NCI-H2107 treated with DMSO at 0.1 percent for 48 hours (cell line): ENCODE results near the gene PRKRA.
A peak's percentile ranks its signal among the peaks of the same experiment; 100 is the strongest.
"Not testable (repeated sequence)": the region's sequence is repeated elsewhere in the genome, so short reads cannot be mapped to it uniquely, and the experiment has no call there.

ENCODE experiments used
- DNase-seq: peaks from one replicate; lab custom pipeline; 2025; ENCODE audit not compliant: unreplicated experiment; lab: John Stamatoyannopoulos, UW

Gene PRKRA

DNA sequence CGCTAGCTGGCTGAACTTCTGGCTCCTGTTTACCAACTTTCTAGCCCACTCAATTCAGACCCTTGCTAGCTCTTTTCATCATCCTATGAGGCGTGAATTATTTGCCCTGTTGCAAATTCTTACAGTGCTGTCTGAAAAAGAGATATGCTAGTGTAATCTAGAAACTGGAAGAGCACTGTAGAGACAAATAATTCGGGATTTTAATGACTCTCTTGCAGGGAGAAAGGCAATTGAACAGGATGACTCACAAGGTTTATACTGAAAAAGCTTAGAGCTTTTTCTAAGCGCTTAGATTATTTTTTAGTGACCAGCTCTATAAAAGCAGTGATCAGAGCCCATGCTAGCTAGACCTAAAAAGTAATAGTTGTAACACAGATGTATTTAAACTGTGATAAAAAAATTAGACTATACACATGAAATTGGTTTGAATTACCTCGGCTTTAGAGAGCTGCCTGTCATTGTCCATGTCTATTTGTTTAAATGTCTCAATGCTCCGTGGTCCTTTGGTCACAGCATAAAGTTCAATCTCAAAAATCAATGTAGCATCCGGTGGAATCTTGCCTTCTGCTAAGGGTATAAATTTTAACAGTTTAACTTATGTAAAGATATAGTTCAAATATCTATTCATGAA is 18.4 kb upstream of the PRKRA start:
- DNase-seq, result no peak

DNA sequence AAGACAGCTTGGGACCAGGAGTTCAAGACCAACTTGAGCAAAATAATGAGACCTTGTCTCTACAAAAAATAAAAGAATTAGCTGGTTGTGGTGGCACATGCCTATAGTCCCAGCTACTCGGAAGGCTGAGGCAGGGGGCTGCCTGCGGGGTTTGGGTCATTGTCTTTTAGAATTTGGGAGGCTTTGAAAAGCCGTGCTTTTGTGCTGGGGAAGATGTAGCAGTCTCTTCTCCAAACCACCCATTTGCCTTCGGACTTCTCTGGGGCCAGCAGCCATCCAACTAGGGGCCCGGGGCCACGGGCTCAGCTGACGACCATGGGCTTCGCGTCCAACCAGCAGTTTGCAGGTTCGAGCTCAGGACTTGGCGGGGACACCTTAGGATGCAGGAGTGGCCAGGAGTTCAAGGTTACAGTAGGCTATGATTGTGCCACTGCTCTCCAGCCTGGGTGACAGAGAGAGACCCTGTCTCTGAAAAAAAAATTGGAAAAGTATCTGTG is 6.5 kb upstream of the PRKRA start:
- no peak for DNase-seq

DNA sequence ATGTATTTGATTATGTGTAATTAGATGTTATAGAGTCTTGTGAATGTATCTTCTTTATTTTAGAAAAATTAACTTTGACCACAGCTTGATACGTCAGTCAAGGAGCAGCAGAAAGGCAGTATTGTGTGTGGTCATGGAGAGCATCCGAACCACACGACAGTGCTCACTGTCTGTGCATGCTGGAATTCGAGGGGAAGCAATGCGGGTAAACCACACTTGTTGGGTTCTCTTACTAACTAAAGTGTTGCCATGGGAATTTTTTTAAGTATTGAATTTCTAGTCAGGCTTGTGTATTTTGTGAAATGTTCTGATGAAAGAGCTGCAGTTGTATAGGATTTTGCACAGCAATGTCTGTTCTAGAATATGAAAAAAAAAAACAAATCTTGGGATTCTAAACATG is 5.0 kb upstream of the PRKRA start:
- no peak for DNase-seq

DNA sequence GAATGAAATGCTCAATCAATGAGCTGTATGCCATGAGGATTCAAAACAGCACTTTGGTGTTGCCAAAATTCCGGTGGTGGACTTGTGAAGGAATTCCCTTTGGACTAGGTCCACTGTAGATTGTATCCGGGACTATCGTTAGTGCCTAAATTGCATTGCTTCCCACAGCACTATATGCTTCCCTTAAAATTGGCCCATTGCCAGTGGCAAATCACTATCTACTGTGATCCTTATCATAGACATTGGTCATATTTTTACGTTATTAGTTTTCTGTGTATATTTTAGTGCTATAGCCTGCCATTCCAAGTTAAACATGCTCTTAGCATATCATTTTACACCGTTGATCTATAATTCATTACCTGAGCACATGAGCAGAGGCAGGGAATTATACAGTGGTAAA is 1.9 kb upstream of the PRKRA start:
- DNase-seq, result no peak

DNA sequence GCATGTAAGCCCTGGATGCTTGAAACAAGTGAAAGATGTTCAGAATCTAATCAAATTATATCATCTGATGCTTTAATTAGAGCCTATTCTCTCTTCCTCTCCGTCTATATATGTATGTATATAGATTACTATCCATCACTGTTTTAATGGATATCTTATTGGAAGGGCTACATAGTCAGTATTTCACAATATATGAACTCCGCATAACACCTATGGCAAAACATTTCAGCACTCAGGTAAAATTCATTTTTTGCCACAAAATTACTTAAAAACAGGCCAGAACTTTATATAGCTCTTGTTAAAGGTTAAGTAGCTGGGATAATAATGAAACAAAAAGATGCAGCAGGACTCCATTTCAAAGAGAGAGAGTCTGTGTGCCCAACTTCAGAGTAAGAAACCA is 1.4 kb upstream of the PRKRA start:
- DNase-seq, result no peak

DNA sequence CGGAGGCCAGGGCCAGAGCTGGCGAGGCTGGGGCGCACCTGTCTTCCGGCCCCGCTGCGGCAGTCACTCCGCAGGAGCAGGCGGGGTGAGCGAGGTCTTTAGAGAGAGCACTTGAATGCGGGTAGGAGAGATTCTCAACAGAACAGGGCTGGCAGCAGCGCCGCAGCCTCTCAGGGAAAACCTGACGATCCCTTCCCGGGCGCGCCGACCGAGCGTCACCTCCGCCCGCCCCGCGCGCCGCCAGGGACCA is 526 bp downstream of the PRKRA start:
- no peak for DNase-seq

DNA sequence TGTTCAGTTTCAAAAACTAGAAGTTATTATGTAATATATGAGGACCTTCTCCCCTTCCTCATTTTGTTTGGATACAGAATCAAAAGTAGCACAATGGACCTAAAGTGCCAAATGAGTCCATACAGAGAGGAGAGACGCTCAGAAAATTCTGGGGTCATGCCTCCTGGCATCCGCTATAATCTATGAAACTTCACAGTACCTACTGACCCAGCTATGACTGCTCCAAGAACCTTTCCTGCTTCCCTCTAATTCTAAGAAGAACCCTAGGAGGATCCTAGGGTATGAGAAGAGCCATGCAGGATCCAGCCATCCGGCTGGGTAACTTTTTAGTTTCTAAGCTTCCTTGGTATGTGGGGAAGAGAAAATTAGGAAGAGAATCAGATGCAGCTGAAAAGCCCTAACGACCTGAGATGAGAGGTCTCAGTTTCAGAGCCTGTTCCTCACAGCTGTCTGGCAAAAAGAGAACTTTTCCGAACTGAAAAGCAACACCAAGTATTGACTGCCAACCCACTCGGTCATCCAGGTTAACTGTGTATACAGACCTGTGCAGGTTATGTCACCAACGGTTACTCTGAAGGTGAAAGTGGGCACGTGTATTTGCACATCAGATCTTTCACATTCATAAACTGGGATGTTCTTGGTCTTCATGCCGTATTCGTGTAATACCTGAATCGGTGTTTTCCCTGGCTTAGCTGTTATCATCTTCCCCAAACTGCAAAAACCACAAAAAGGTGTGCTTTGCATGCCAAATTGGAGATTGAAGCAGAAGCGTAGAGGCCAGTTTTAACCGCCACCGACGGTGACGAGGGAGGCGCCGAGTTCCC is 1.1 kb downstream of the PRKRA start:
- no peak for DNase-seq

DNA sequence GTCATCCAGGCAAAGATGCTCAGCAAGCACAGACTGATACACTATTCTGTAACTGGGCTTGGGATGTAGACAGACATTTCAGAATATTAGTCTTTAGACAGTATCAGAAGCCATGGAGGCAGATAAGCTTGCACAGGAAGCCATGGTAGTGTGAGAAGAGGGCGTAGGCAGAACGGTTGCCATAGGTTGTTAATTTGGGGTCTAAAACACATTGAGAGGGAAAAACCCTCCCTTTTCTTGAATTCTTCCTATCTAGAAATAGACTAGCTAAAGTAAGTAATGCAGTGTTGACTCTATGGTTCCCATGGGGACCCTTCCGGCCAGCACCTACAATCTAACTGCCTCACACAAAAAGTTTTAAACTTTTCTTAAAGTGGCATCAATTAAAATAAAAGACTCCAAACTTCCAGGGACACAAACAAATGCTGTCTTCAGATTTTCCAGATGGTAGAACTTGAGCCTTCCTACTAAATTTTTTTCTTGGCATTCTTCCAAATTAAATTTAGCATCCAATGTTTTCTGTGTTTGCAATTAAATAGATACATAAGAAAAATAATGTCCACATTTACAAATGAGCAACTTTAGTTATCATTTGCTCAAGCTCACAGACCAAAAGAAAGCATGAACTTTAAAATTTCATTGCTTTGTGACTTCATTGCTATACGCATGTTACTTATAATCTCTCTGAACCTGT is 1.9 kb downstream of the PRKRA start:
- no peak for DNase-seq

DNA sequence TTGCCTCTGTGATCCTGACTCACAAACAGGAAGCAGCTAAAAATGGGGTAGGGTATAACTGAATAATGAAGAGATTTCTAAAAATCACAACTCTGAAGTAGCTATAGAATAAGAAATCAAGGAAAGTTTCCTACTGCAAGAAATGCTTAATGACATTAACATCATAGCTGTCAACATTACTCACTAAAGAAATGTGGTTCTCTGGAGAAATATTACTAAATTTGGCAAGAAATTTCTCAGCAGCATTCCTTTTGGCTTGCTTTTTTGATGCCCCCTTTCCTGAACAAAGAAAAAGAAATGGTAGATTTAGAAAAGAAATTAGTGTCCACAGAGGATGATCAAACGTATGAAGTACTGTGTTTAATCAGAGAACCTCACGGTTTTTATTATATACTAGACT is 9.5 kb downstream of the PRKRA start:
- no peak for DNase-seq

DNA sequence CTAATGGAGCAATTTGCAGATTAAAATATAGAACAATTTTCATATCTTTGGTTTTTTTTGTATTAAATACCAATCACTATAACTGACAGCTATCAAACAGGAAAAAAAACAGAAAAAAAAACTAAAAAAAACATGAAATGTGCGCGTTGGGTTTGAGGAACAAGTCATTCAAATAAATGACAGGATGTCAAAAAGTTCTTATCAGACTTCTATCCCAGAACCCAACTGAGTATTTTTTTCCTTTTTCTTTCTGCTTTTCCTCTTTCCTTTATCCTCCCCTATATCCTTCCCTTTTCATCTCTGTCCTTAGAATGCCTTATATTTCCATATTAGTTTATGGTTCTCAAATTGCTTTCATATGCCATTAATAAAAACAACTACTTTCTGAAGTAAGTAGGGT is 14.3 kb downstream of the PRKRA start:
- DNase-seq, result no peak

DNA sequence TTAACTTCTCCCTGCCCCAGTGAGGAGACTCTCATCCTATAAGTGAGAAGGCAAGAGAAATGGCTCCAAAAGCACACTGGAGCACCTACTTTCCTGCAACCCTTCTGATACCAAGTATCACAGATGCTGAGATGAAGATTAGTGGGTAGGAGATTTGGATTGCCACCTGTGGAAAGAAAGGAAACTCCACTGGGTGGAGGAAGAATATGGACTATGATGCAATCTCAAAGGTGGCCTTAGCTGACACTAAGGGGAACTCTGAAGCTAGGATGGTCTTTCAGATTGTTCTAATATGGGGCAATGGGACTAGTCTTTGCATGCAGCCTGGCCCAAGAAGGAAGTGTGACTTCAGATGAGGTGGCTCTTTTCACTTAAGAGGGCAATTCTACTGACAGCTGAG is 21.6 kb downstream of the PRKRA start:
- no peak for DNase-seq

DNA sequence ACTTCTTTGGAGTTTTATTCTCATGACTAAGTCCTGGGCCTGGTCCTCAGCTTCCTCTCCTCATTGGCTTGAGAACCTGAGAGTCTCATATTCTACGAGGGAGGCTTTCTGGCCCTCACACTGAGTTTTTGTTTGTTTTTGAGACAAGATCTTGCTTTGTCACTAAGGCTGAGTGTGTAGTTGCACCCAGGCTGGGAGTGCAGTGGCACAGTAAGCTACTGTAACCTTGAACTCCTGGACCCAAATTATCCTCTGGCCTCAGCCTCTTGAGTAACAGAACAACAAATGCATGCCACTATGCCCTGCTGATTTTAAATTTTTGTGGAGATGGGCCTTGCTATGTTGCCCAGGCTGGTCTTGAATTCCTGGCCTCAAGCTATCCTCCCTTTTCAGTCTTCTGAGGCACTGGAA is 22.6 kb downstream of the PRKRA start:
- no peak for DNase-seq

DNA sequence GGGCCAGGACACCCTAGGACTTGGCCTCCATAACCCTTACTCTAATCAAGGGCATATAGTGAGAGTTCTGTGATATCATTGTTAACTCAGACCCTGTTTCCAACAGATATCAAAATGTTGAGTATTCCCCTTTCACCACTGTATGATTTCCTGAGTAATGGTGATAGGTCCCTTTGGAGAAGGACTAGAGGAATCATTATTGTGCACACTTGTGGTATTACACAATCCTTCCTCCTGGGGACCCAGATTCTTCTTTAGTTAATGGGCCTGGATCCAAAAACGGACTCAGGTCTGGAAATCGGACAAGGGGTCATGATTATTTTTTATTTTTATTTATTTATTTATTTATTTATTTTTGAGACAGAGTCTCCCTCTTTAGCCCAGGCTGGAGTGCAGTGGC is 23.5 kb downstream of the PRKRA start:
- DNase-seq, result no peak

DNA sequence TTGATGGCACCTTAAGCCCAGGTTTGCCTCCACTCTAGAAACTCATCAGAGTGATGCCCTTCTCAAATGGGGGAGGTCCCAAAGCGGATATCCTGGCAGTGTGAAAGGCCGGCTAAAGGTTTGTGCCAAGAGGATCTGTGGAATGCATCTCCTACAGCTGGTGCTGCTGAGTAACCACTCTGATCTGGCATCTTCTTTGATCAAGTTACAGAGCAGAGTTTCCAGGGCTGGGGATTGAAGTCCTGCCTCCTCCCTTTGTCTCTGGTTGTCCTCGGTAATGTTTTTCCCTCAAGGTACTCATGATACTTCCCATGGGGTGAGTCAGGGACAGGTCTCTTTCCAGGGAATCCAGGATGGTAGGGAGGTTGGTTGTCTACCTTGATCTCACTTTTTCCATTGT is 24.6 kb downstream of the PRKRA start:
- DNase-seq, result no peak

DNA sequence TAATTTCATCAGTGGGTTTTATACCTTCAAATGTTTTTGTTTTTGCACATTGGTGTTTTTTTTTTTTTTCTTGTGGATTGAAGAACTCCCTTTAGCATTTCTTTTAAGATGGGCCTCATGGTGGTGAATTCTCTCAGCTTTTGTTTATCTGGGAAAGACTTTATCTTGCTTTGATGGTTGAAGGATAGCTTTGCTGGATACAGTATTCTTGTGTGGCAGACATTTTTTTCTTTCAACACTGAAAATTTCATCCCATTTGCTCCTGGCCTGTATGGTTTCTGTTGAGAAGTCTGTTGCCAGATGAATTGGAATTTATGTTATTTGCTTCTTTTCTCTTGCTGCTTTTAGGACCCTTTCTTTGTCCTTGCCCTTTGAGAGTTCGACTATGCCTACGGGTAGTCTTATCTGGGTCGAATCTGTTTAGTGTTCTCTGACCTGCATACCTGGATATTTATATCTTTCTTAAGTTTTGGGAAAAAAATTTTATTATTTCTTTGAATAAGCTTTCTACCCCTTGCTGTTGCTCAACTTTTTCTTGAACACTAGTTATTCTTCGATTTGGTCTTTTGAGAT is 25.6 kb downstream of the PRKRA start:
- no peak for DNase-seq

DNA sequence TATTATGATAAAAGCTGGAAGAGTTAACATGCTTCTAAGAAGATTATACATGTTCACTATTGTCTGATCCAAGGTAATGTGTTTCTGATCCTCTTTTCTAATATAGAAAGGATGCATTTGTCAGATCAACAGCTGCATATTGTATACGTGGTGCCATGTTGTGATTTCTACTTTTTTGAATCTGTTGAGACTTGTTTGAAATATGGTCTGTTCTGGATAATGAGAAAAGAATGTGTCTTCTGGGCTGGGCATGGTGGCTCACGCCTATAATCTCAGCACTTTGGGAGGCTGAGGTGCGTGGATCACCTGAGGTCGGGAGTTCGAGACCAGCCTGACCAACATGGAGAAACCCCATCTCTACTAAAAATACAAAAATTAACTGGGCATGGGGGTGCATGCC is 27.2 kb downstream of the PRKRA start:
- not testable (repeated sequence) for DNase-seq

DNA sequence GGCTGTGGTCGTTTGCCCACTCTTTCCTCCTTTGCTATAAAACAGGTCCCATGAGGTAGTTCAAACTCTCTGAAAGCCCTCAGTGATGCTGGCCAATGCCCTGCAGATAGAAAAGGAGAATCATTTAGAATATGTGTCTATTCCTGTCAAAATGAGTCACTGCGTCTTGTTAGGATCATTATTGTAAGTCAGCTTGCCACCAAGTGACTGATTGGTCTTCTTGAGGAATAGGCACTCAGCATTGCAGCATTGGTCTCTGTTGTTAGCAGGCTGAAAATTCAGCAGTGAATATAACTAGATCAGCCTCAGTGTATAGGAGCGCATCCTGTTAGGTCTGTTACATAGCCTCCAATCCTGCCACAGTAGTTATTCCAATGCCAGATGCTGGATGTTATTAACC is 28.9 kb downstream of the PRKRA start:
- DNase-seq, result no peak

DNA sequence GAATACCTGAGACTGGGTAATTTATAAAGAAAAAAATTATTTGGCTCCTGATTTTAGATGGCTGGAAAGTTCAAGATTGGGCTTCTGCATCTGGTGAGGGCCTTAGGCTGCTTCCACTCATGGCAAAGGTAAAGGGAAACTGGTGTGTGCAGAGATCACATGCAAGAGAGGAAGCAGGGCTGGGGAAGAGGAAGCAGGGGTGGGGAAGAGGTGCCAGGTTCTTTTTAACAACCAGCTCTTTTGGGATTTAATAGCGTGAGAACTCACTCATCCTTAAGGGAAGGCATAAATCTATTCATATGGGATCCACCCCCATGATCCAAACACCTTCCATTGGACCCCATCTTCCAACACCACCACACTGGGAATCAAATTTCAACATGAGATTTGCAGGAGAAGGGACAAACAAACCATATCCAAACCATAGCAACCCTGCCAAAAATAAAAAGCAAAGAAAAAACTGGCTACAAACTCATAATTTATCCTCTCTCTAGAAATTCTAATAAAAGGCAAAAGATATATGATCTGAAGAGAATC is 30.4 kb downstream of the PRKRA start:
- no peak for DNase-seq

DNA sequence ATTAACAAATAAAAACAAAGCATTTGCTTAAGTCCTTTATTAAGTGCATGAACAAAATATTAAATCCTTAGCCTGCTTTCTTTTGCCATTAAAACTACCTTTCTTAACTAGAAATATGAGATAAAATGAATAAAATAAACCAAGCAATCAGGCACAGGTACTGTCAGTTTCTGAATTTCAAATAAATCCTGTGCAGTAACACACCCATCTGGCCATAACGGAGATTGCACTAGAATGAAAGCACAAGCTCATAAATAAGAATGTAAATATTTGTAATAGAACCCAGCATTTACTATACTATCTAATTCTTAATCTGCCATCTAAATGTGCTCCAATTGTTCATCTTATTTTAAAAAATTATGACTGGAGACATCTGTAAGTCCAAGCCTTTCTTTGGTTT is 31.9 kb downstream of the PRKRA start:
- peak; percentile 18 for DNase-seq

DNA sequence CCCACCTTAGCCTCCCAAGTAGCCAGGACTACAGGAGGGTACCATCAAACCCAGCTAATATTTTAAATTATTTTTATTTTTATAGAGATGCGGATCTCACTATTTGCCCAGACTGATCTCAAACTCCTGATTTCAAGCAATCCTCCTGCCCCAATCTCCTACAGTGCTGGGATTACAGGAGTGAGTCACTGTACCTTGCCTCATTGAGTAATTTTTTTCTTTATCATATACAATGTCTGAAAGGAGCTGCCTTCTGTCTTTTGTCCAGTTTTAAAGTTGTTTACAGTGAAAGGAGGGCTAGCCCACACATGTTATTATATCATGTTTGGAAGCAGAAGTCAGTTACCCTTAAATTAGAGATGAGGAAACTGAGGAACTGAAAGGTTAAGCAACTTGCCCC is 32.5 kb downstream of the PRKRA start:
- no peak for DNase-seq

DNA sequence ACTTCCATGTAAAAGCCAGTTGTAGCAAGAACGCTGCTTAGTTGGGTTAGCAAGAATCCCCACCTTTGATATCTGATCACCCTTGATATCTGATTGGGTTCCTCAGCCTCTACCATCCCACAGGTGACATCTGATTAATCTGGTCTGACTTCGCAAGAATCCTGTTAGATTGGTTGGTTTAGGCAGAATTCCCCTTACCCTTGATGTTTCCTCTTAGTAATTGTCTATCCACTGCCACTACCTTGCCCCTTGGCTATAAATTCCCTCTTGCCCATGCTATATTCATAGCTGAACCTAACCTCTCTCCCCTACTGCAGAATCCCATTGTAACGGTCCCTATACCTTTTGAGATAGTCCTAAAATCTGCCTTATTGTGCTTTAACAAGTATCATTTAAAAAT is 33.1 kb downstream of the PRKRA start:
- no peak for DNase-seq

DNA sequence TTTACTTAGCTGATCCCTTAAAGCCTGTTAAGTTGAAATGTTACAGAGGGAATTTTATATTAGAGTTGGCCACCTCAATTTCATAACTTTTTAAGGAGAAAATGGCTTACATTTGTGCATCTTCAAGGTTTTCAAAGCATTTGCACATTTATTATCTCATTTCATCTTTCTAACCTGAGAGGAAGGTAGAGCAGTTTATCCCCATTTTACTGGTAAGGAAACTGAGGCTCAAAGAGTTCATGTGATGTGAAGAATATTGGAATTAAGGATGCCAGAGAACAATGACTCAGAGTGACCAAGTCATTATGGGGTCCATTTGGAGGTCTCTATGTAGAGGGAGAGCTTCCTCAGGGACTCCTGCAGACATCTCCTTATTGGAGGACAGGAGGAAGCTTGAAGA is 35.0 kb downstream of the PRKRA start:
- no peak for DNase-seq
